Psoas muscle (tissue), 8 donors: ENCODE measurements around the gene SAMD4A. TPM values are rescaled to one million over a fixed set of nuclear protein-coding genes. Genes with fewer than 3 reads are reported as not detected.

ENCODE experiments used
- ATAC-seq, 4 donors: fragments of 200-7000 bp; cut with Tn5 transposase; one replicate each; pipeline ENCODE4 v1.9.1; 2020; ENCODE audit warnings: moderate library complexity in 3 of 4, mild to moderate bottlenecking in 2 of 4
- DNase-seq, 2 donors: peaks; one replicate each; pipeline ENCODE4 v3.0.0-alpha.2; 2020
- H3K27ac ChIP-seq: fragments of 200-600 bp; one replicate; pipeline ENCODE4 v1.8.0; 2022
- H3K27me3 ChIP-seq, 3 donors: fragments of 200-600 bp in 1 of 3; one replicate each; pipeline versions ENCODE4 v1.6.1 to v1.8.0; 2013 to 2022; ENCODE audit warnings: low read length in 2 of 3, mild to moderate bottlenecking in 2 of 3, moderate library complexity in 1 of 3; ENCODE audit not compliant: insufficient read depth in 3 of 3
- H3K36me3 ChIP-seq, 2 donors: fragments of 200-600 bp in 1 of 2; one replicate each; pipeline versions ENCODE4 v1.6.1 to v1.8.0; 2013 to 2022; ENCODE audit warnings: low read depth in 1 of 2, mild to moderate bottlenecking in 1 of 2, moderate library complexity in 1 of 2; ENCODE audit not compliant: insufficient read depth in 1 of 2
- H3K4me1 ChIP-seq: fragments of 200-600 bp; one replicate; pipeline ENCODE4 v1.8.0; 2022
- H3K4me3 ChIP-seq: fragments of 200-600 bp; one replicate; pipeline ENCODE4 v1.8.0; 2022; ENCODE audit warnings: mild to moderate bottlenecking
- H3K9me3 ChIP-seq: fragments of 200-600 bp; one replicate; pipeline ENCODE4 v1.8.0; 2022
- WGBS, 3 donors: extraction: QIAGEN DNeasy Blood & Tissue Kit; methylation state at CpG; one replicate each; pipeline versions ENCODE4 v1.1.6 to v1.1.7; 2013; 5-methylcytosine and 5-hydroxymethylcytosine counted together
- intact Hi-C, 2 donors: fragments of 100-400 bp; cut with DNase I; formaldehyde crosslinking; loops; one replicate each; pipeline versions ENCODE4 v1.11.0 to v1.14.2; 2022
- polyA plus RNA-seq, 3 donors: library from polyadenylated mRNA; stranded (reverse); fragments of 200-250 nt; gene quantifications; one replicate each; pipeline ENCODE4 v1.2.3, GENCODE V29; 2013
- total RNA-seq, 4 donors: library from RNA; stranded (reverse); fragmentation: NEBNext Ultra II Directional in 2 of 4; extraction: Animal tissue kit (Norgen Biotek cat#: 25700) in 2 of 4; gene quantifications; one replicate each; pipeline versions ENCODE4 v1.2.1 to v1.2.4, GENCODE V29; 2021 to 2023
- TF ChIP-seq, protein P1 (sequence below): fragments of 200-600 bp; IDR thresholded peaks from one replicate; pipeline ENCODE4 v1.8.0; 2022; ENCODE audit warnings: antibody characterized with exemption
- donor health status: healthy with polysubstance abuse.
- donor health status: DM: no; HTN: no; CAD: no; lungs with moderate emphysema.
- donor health status: Bipolar disorder and iron deficiency.
- donor health status: healthy.
- donor health status: DM: yes; HTN: yes; CAD: no.
- donor health status: DM: no; HTN: no; CAD: no.
- donor health status: DM: no; HTN: no; CAD: no.
- donor health status: DM: yes; HTN: yes; CAD: no.

SAMD4A gene
- total and polyA plus RNA-seq, 7 donors, result 9.6 to 139 (median 67.9) TPM

DNA sequence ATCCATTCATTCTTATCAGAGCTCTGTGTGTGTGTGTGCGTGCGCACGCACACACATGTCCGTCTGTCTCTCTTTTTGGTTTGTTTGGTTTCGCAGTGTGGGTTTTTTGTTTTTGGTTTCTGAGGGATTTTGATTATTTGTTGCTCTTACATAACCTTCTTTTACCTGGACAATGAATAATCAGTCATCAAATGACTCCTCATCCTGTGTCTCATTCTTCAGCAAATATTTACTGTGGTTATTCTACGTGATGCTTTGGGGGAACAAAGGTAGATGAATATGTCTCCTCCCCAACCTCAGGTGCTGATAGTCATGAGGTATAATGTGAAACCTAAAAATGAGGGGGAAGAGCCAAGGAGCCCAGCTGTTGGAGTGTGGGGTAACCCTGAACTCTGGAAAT, 92.4 kb downstream of the SAMD4A start:
- H3K4me1 ChIP-seq, result peaks cover 53% of the 10 kb centered on the region
- intact Hi-C loops, result no loop called here
- TF ChIP-seq, protein P1, sequence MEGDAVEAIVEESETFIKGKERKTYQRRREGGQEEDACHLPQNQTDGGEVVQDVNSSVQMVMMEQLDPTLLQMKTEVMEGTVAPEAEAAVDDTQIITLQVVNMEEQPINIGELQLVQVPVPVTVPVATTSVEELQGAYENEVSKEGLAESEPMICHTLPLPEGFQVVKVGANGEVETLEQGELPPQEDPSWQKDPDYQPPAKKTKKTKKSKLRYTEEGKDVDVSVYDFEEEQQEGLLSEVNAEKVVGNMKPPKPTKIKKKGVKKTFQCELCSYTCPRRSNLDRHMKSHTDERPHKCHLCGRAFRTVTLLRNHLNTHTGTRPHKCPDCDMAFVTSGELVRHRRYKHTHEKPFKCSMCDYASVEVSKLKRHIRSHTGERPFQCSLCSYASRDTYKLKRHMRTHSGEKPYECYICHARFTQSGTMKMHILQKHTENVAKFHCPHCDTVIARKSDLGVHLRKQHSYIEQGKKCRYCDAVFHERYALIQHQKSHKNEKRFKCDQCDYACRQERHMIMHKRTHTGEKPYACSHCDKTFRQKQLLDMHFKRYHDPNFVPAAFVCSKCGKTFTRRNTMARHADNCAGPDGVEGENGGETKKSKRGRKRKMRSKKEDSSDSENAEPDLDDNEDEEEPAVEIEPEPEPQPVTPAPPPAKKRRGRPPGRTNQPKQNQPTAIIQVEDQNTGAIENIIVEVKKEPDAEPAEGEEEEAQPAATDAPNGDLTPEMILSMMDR, result no peak
- ATAC-seq (no peak), DNase-seq (no peak)
- no peaks in the 10 kb centered on the region for H3K36me3 ChIP-seq
- no peak overlapping the region for H3K27ac ChIP-seq
- 75 to 80% (median 77%) methylated on average over 6 of the region's 6 CpGs for WGBS, 3 donors
- H3K4me3 ChIP-seq, result no peak overlapping the region
- H3K9me3 ChIP-seq, result no peaks in the 10 kb centered on the region
- H3K27me3 ChIP-seq, result no peaks in the 10 kb centered on the region

DNA sequence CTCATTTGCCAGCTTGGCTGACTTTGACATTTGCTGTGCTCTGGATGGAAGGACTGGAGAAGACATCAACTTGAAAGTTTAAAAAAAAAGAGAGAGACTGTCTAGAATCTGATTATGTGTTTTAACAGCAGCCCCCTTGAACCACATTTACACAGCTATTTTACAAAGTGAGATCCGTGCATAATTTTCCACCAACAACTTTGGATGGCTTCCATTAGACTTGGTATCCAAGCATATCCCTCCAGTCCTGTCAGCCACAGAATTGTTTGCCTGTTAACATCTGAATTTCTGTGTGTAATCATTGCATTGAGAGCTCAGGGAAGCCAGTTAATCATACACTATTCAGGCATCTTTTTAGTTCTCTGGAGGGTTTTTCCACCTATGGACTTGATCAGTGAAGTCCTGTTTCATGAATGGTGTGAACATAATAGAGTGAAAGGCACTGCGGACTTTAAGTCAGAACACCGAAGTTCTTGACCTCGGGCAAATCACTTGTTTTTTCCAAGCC, 93.7 kb downstream of the SAMD4A start:
- no peak overlapping the region for H3K27ac ChIP-seq
- 64 to 72% (median 70%) methylated on average over 4 of the region's 4 CpGs for WGBS, 3 donors

DNA sequence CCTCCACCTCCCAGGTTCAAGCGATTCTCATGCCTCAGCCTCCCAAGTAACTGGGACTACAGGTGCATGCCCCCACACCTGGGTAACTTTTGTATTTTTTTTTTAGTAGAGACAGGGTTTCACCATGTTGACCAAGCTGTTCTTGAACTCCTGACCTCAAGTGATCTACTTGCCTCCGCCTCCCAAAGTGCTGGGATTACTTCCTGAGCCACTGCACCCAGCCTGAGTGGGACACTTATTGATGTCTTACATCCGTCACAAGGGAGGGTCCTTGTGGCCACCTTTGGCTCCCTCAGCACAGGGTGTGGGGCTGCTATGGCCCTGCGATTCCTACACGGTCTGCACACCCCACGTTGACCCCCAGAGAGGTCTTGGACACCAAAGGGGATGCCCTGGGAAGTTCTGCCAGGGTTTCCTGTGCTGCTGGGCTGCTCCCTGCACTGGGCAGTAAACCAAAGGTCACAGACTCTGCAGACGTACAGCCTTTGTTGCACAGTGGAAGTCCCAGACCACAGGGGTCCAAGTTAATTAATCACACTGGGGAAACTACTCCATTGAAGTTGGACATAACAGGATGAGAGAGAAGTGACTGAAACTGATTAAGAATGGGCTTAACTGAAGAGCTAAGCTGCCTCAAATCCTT, 95.7 kb downstream of the SAMD4A start:
- WGBS, 3 donors, result 52 to 54% (median 53%) methylated on average over 7 of the region's 7 CpGs
- Histone ChIP-seq H3K27me3 (no peaks in the 10 kb centered on the region), H3K4me1 (peaks cover 52% of the 10 kb centered on the region), H3K27ac (no peak overlapping the region), H3K4me3 (no peak overlapping the region), H3K9me3 (no peaks in the 10 kb centered on the region), H3K36me3 (no peaks in the 10 kb centered on the region)
- intact Hi-C loops, result no loop called here
- ATAC-seq (no peak), DNase-seq (no peak)
- TF ChIP-seq, protein P1, result no peak

More for the DNA sequence above, 93.7 kb downstream of the SAMD4A start:
- TF ChIP-seq, protein P1, result no peak
- no peaks in the 10 kb centered on the region for H3K9me3 ChIP-seq
- H3K36me3 ChIP-seq, result no peaks in the 10 kb centered on the region
- ATAC-seq (no peak), DNase-seq (no peak)
- H3K4me3 ChIP-seq, result no peak overlapping the region
- H3K4me1 ChIP-seq, result peaks cover 49% of the 10 kb centered on the region
- H3K27me3 ChIP-seq, result no peaks in the 10 kb centered on the region
- intact Hi-C loops, result no loop called here

DNA sequence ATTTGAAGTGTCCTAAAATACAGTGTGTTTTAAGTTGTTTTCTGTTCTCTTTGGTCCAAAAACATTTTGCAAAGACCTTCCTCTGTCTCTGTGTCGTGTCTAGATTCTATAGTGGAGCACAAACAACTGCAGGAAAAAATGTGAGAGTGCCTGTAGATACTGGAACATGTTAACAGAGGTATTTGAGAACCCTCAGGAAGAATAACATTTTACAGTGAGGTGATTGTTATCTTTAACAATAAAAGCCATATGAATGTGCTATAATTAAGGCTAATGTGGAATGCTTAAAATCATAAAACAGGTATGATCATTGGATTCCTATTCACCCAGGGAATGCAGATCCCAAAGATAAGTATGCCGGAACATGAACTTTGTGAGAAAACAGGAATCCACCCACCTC, 98.0 kb downstream of the SAMD4A start:
- no peak overlapping the region for H3K27ac ChIP-seq
- H3K9me3 ChIP-seq, result no peaks in the 10 kb centered on the region
- H3K4me1 ChIP-seq, result peaks cover 49% of the 10 kb centered on the region
- H3K36me3 ChIP-seq, result no peaks in the 10 kb centered on the region
- H3K4me3 ChIP-seq, result no peak overlapping the region
- no peak for ATAC-seq
- WGBS, 3 donors, result 73 to 83% (median 76%) methylated on average over 2 of the region's 2 CpGs
- no peaks in the 10 kb centered on the region for H3K27me3 ChIP-seq
- TF ChIP-seq, protein P1, result no peak
- DNase-seq, result no peak
- intact Hi-C loops, result no loop called here

DNA sequence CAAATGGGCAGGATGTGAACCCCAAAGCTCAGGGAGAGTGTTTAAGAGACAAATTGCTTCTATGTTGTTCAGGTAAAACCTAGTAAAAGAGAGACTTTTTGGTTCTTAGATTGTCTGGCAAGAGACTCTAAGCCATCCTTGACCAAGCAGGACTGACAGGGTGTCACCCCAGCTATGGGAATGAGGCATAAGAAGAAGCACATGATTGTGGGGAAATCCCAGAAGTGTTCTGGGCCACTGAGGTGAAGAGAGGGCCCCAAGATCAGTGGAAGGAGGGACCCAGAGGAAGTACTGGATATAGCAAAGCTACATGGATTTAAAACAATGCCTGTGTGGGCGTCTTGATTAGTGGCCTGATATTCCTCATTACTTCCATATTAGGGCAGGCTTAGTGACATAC, 99.0 kb downstream of the SAMD4A start:
- ATAC-seq (no peak), DNase-seq (no peak)
- H3K27me3 ChIP-seq, result no peaks in the 10 kb centered on the region
- 73 to 84% (median 73%) methylated on average over 1 of the region's 1 CpG for WGBS, 3 donors
- intact Hi-C loops, result no loop called here
- H3K9me3 ChIP-seq, result no peaks in the 10 kb centered on the region
- TF ChIP-seq, protein P1, result no peak
- no peak overlapping the region for H3K4me3 ChIP-seq
- H3K27ac ChIP-seq, result peak overlapping the region; percentile 50
- peaks cover 42% of the 10 kb centered on the region for H3K4me1 ChIP-seq
- H3K36me3 ChIP-seq, result no peaks in the 10 kb centered on the region
